GM20431 (cell line): ENCODE measurements around the gene NUDT5.
"Not testable (repeated sequence)": the region's sequence is repeated elsewhere in the genome, so short reads cannot be mapped to it uniquely, and the experiment has no call there.

Experiments used
- in situ Hi-C: fragments of 300-500 bp; cut with MseI, MboI; formaldehyde crosslinking; loops from one replicate; pipeline ENCODE4 v1.15.0; 2020; ENCODE audit warnings: low sequenced_read_pairs; ENCODE audit not compliant: unreplicated experiment

The NUDT5 gene

DNA sequence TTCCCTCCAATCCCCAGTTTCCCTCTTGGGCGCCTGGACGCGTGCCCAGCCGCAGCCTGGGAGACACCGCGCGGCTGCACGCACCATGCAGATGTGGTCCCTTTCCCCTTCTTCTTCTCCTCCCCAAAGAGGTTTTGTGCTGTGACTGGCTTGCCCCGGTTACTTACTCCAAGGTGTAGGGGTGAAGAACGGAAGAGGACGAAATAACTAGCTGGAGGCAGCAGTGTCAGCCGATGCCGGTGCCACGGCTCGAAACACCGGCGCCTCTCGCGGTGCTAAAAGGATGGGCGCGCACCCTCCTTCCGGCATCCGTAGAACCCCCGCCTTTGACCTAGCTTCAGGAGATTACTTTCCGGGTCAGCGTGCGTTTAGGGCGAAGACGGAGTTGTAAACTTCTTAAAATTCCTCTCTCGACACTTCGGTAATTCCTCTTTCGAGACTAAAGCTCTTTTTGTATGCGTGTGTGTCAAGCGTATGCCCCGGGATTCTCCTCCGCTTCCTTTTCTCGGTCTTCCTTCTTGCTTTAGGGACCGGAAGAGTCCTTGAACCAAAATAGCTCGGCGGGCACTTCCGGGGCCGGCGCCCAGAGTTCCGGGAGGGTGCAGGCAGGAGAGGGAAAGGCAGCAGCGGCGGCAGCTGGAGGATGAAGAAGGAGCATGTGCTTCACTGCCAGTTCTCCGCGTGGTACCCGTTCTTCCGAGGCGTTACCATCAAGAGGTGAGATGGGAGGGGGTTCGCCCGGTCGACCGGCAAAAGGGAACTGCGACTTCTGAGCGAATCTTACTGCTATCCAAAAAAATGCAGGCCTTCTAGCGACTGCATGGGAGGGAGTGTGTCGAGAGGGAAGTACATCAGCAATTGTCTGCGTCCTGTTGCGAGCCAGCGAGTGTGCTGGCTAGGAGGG is at the start of gene NUDT5, which contains the start of gene CDC123:
Gene NUDT5, minus strand, starts transcription at position 289 of the 904 bp plus-strand sequence. CDS start 9,600 bp downstream, outside the sequence.
Gene CDC123, plus strand, starts transcription at position 586 of the 904 bp plus-strand sequence. Its CDS starts 58 bp downstream, at position 644.
- in situ Hi-C loops = no loop called here

DNA sequence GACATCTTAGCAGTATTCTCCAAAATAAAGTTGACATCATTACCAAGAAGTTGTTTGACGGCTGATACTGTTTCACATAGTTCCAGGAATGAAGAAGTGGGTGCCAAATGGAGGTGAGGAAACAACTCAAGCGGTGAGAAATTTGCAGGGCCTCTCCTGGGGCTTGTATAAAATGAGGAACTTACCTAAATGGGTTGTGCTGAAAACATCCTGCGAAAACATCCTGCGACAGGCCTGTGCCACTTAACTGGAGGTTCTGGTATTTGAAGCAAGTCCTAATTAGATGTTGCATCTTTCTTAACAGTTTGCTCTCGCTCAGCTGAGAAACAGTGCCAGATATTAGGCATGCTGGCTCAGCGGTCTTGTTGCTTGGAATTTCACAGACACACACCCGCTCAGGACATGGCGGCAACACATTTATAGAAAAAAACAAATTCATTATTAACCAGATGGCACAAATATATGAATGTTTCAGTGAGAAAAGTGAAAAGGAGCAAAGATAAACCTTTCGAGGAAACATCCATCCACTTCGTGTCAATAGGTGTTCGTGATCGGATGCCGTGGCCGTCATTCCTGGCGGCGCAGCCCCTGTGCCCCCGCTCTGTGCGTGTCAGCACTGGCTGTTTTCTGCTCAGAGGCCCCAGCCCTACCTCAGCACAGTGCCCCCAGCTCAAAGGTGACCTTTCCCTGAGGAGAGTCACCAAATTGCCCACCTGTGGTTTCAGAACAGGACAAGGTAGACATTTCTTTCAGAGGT is 48.4 kb upstream of the NUDT5 start:
- in situ Hi-C loops = no loop called here

DNA sequence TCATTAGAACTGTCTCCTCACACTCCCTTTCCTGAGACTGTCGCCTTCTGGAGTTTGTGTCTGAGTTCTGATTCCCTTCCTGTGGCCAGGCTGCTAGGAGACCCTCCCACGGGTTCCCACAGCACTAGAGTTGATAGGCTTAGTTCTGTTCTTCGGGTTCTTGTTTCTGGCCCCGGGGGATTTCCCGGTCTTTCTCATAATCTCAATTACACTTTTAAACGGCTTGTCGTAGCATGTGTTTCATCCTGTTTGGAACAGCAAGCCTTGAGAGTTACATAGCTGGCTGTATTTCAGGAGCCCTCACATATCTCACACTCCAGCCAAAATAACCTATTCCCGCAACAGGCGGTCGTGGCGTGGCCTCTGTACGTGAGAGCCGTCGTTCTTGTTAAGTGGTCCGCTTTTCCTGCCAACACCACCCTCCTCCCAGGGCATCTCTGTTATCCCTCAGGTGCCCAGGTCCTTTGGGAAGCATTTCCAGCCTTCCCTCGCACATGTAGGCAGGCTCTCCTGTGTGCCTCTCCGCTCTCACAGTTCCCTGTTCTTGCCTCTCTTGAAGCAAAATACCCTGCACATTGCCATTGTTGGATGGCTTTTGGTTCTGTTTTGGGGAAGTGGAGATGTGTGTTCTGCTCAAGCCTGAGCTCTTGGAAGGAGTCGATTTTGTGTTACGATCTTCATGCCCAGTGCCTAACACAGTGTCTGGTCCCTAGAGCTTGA is 46.3 kb upstream of the NUDT5 start:
- in situ Hi-C loops = no loop called here

DNA sequence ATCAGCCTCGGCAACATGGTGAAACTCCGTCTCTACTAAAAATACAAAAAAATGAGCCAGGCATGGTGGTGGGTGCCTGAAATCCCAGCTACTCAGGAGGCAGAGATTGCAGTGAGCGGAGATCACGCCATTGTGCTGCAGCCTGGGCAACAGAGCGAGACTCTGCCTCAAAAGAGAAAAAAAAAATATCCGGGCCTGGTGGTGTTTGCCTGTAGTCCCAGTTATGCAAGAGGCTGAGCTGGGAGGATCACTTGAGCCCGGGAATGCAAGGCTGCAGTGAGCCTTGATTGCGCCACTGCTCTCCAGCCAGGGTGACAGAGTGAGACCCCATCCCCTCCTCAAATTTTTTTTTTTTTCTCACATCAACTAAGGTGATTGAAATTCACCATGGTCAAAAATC is 43.1 kb upstream of the NUDT5 start:
- in situ Hi-C loops = no loop called here

DNA sequence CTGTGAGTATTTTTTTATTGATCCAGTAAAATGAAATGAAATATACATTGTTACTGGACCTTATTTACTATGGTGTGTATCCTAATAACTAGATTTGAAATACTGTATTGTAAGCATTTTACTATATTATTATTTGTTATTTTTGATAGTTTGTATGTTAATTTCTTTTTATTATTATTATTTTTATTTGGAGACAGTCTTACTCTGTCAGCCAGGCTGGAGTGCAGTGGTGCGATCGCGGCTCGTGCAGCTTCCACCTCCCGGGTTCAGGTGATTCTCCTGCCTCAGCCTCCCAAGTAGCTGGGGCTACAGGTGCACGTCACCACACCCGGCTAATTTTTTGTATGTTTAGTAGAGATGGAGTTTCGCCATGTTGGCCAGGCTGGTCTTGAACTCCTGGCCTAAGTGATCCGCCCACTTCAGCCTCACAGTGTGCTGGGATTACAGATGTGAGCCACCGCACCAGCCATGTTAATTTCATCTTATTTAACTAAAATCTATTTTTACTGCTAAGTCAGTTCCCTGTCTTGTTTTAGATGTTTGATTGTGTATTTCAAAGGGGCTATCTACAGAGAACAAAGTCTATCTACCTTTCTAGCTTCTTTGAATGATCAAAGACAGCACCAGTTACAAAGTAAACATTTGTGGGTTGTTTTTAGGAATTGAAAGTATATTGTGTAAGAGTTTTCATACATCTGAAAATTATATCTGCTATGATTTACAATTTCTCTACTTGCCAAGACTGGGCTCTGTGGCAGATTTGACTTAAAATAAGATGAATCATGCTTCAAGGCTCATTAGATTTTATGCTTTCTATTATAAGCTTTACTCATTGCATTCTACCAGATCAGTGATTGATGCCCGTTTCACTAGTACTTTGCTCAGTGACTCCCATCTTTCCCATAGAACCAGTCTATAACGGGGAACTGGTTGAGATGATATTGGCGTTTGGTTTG is 41.9 kb upstream of the NUDT5 start:
- in situ Hi-C loops = no loop called here

DNA sequence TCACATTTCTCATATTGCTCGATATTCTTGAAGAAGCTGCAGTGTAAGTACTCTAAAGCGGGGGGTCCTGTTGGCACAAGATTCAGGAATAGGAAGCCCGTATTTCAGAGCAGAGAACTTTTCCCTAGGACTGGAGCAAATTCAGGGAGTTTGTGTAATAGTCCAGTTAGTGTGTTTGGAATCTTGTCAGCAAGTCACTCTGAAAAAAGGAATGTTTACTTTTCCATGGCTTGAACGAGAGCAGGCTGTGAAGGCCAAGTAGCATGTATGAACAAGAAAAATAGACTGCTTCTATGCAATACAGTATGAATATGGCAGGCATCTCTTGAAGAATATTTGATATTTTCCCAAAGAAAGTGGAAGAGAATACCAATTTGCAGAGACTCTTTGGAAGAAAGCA is 40.1 kb upstream of the NUDT5 start:
- in situ Hi-C loops = no loop called here

DNA sequence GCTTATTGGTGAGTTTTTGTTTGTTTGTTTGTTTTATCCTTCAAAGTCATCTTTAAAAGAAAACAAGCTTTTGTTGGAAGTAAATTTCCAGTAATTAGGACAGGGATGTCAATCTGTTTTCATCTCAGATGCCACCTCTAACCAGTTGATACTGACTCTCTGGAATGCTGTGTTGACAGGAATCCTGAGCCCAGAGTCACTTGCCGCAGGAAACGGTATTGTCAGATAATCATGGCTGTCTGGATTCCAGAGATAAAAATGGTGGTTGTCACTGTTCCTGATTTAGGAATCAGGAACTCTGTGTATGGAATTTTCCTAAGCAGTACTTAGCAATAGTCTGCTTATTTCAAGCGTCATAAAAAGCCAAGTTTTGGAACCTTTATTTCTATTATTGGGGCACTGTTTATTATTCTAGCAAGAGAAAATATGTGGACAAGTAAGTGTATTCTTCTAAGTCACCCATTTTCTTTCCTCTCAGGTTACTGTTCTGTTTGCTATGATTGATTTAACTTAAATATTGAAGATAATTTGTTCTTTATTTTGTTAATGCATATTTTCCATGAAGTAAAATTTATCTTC is 39.5 kb upstream of the NUDT5 start:
- in situ Hi-C loops = no loop called here

DNA sequence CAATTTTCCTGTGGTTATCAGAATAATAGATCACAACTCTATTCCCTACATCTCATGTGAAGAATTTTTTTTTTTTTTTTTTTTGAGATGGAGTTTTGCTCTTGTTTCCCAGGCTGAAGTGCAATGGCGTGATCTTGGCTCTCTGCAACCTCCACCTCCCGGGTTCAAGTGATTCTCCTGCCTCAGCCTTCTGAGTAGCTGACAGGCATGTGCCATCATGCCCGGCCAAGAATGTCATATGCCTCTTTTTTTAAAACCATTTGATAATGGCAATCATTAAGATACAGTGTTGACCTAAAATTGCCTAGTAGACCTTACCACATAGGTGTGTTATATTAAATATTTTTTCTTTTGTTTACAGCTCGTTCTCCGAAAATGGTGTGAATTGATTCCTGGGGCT is 39.0 kb upstream of the NUDT5 start:
- in situ Hi-C loops = not testable (repeated sequence)

DNA sequence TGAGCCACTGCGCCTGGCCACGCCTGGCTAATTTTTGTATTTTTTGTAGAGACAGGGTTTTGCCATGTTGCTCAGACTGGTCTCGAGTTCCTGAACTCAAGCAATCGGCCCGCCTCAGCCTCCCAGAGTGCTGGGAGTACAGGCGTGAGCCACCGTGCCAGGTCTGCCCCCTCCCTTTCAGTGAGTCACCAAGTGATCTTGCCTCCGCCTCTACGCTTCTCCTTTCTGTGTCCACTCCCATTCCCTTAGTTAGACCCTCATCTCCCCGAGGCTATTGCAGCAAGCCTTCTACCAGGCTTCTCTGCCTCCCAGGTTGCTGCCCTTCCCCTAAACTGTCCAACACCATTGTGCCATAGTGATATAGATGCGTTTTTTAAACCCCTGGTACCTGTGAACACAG is 33.2 kb upstream of the NUDT5 start:
- in situ Hi-C loops = no loop called here

DNA sequence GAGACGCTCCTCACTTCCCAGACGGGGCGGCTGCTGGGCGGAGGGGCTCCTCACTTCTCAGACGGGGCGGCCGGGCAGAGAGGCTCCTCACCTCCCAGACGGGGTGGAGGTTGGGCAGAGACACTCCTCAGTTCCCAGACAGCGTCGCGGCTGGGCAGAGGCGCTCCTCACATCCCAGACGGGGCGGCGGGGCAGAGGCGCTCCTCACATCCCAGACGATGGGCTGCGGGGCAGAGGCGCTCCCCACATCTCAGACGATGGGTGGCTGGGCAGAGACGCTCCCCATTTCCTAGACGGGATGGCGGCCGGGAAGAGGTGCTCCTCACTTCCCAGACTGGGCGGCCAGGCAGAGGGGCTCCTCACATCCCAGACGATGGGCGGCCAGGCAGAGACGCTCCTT is 30.7 kb upstream of the NUDT5 start:
- in situ Hi-C loops = not testable (repeated sequence)

DNA sequence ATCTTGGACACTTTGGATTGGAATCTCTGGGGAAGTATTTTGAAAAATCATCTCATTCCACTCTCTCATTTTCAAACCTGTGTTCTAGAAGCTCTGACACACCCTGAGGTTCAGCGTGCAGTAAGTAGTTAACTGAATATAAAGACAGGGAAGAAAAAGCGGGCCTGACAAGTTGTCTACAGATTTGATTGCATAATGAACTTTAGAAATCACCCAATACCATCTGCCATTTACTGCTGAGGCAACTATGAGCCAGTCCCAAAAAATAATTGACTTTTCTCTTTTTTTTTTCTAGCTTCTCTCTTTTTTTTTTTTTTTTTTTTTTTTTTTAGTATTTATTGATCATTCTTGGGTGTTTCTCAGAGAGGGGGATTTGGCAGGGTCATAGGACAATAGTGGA is 29.8 kb upstream of the NUDT5 start:
- in situ Hi-C loops = no loop called here

DNA sequence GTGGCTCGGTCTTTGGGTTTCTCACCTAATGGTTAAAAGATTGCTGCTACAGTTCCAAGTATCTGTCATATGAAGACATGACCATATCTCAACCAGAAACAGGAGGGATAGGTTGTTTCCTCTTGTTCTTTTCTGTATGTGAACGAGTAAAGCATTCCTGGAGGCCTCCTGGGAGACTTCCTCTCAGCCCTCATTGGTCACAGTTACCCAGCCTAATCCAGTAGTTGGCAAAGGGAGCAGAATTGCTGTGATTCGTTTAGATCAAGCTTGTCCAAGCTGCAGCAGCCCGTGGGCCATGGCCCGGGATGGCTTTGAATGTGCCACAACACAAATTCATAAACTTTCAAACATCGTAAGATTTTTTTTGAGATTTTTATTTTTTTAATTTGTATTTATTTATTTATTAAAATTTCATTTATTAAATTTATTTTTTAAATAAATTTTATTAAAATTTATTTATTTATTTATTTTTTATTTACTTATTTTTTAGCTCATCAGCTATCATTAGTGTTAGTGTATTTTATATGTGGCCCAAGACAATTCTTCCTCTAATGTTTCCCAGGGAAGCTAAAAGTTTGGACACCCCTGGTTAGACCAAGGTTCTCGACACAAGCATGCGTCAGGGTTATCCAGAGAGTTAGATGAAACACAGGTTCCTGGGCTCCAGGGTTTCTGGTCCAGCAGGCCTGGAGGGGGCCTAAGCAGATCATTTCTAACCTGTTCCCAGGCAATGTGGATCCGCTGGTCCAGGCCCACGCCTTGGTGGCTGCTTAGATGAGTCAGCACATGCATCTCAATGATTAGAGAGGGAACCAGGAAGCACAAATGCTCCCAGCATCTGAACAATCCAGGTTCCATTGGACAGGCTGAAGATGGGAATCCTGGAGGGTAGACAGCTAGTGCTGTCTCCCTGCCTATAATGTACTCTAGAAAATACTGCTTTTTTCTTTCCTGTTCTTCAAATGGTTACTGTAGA is 25.9 kb upstream of the NUDT5 start:
- in situ Hi-C loops = no loop called here

DNA sequence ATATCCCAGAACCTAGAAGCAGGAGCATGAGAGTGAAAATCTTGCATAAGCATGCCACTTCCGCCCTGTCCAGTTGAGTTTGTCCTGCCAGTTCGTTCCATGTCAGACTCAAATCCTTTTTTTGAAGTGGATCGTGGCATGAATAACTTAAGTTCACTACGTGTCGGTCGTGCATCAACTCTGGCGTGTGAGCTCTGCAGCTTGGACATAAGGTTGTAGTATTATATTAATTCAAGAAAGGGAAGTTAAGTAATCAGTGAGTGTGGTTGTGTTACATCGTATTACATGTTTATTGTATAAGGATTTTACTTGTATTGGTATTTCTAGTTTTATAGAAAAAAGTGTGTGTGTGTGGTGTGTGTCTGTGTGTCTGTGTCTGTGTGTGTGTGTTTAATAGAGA is 23.3 kb upstream of the NUDT5 start:
- in situ Hi-C loops = no loop called here

DNA sequence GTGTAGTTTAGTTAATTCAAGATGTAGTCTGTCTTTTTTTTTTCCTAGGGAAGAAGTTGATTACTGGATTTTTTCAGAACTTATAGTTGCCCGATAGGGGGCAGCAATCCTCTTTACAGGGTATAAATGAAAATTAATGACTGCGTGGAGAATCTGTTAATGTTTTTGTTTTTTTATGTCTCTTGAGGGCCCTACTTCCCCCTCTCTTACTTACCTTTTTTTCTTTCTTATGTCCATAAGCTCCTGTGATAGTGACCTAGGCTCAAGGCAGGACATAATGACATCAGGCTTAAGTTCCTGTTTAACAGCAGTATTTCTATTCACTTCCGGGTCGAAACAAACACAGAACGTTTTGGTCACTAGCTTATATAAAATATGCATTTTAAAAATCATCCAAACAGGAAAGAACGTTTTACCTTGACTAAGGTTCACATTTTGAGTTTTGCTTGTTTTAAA is 19.1 kb upstream of the NUDT5 start:
- in situ Hi-C loops = no loop called here

DNA sequence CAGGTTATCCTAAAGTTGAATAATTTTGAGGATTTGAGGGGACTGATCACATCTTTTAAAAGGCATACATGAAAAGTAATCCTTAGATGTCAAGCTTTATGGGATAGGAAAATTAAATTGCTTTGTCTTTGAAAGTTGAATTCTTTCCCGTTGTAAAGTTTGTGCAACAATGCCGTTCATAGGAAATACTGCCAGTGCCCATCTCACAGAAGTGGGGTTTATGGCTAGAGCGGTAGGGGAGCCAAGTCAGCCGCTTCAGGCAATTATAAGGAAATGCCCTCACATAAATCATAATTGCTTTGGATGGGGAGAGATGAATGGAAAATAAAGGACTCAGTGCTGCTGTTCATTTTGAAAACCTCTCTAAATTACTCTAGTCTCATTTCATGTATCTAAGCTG is 18.4 kb upstream of the NUDT5 start:
- in situ Hi-C loops = no loop called here

DNA sequence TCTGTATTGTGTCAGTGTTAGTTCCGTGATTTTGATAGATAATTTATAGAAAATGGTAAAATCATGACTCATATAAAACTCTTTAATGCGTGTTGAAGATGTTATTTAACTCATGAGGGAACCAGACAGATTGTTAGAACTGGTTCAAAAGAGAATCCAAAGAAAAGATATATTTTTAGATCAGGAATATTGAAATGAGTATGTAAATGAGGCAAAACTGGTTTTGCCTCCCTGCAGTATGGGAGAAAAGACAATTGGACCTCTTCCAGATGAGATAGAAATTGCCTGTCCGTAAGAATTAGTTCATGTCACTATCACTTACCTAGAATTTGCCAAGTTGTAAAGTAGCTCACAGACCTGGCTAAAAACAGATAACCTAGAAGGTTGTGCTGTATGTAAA is 17.9 kb upstream of the NUDT5 start:
- in situ Hi-C loops = no loop called here

DNA sequence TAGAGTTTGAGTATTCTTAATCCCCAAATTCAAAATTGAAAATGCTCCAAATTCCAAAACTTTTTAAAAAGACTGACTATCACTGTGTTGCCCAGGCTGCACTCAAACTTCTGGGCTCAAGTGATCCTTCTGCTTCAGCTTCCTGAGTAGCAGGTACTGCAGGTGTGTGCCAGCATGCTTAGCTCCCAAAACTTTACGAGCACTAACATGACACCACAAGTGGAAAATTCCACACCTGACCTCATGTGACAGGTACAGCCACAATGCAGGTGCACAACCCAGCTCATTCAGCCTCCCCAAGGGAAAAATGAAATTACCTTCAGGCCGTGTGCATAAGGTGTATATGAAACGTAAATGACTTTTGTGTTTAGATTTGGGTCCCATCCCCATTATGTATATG is 16.8 kb upstream of the NUDT5 start:
- in situ Hi-C loops = no loop called here

DNA sequence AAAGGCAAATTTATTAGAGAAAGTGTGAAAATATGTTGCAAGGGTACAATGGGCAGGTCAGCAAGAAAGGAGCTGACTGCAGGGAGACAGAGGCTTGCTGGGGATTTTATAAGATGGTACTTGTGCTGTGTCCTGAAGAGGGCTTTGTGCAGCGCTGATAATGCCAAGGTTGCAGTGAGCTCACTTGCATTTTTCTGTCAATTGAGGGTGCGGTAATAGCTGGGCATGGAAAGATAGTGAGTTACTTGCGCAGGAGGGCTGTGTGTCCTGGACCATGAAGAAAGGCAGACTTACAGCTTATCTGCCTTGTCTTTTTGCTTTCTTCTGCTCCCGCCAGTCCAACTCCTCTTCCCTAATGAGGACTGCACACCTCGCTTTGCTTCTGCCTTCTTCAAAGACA is 12.8 kb upstream of the NUDT5 start:
- in situ Hi-C loops = no loop called here
